Hair follicular keratinocyte (primary cell): ENCODE measurements around the gene ZNF264. TPM values are rescaled to one million over a fixed set of nuclear protein-coding genes. Genes with fewer than 3 reads are reported as not detected.

Experiments used
- total RNA-seq: library from RNA; depleted of rRNA; stranded (reverse); fragments of >200 nt; gene quantifications from 2 replicates; pipeline ENCODE4 v1.2.3, GENCODE V29; 2015

ZNF264 gene
- total RNA-seq, result 21.8 and 28.1 TPM in 2 replicates

DNA sequence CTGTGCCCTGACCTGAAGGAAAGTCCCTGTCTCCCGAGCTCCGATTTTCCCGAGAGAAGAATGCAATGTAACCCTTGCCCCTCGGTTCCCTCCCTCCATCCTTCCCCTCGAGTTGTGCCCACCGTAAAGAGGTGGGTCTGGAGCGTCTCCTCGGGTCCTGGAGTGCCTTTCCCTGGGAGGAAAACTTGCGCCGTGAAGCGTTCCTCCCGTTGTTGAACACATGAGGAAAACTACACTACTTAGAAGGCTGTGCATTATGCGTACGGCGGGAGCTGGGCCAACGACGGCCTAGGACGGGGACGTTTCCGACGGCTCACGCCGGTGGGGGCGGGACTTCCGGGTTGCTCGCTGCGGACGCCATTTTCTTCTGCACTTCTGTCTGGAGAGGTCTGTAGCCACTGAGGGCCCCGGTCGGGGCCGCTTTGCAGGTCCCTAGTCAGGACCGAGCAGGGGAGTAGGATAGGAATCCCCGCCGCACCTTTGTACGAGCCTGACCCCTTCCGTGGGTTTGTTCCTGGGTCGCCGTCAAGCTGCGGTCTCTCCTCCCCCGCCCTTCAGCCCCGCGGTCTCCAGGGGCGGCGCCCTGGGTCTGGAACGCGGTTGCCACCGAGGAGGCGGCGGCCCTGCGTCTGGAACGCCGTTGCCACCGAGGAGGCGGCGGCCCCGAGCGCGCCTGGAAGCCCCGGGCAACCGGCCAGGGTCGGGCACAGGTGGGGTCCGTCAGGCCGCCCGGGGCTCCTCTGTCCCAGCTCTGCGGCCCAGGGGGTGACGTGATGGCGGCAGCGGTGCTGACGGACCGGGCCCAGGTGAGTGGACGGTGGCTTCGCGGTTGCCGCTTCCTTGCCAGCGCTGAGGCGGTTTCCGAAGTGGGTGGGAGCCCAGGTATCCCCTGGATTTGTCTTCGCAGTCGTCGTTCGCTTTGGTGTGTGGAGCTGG, at the start of gene ZNF264:
Gene ZNF264, plus strand, starts transcription at position 360 of the 936 bp plus-strand sequence. Its CDS starts 414 bp downstream, at position 774.

GRCh38 chr19:57167385-57167784, 23.9 kb upstream of the ZNF264 start, which contains the start of gene DUXA:
DUXA (minus strand) TSS chr19:57167485; CDS start chr19:57167443, 42 bp downstream.

DNA sequence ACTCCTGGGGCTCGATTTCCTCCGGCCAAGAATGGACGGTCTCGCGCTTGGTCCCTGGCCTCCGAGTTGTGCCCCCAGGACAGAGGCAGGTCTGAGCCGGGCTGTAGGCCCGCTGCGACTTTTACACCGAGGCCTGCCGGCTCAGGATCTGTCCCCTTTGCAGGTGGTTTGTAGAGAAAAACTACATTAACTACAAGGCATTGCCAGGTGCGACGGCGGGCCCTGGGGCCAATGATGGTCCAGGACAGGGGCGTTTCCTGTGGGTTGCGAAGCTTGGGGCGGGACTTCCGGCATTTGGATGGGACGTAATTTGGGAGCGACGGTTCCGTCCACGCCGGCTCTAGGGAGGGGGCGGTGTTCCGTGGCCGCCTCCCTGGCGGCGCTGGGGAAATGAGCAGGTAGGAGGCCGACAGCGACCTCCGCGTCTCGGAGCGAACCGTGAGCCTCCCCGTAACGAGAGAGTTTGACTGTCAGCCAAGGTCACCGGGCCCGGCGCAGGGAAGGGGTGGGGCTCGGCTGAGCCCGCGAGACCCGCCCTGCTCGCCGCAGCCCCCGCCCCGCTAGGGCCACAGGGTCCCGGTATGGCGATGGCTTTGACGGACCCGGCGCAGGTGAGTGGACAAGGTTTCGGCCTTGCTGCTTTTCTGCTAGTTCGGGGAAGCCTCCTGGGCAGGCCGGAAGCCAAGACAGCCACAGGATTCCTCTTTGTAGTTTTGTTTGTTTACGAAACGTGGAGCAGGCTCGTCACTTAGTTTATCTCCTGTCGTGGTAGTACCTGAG, 49.2 kb downstream of the ZNF264 start, which contains the start of gene ZNF805:
Gene ZNF805, plus strand, starts transcription at position 322 of the 780 bp plus-strand sequence. Its CDS starts 260 bp downstream, at position 582.

Other genes with a start within 250 kb of the ZNF264 start
- gene USP29, start 71.5 kb upstream of the ZNF264 start, total RNA-seq, result not detected in 2 replicates
- gene ZIM3, start 46.3 kb upstream of the ZNF264 start, total RNA-seq, result not detected in 2 replicates
- not detected in 2 replicates for gene DUXA, start 24.0 kb upstream of the ZNF264 start, total RNA-seq
- gene AURKC, start 39.5 kb downstream of the ZNF264 start, total RNA-seq, result 0.57 and 0.62 TPM in 2 replicates
- 3.8 and 6.9 TPM in 2 replicates for gene ZNF805, start 49.1 kb downstream of the ZNF264 start, total RNA-seq
- 15.8 and 29.0 TPM in 2 replicates for gene ZNF460, start 89.0 kb downstream of the ZNF264 start, total RNA-seq
- gene ZNF543, start 129.0 kb downstream of the ZNF264 start, total RNA-seq, result 4.4 and 4.7 TPM in 2 replicates
- gene ZNF304, start 159.8 kb downstream of the ZNF264 start, total RNA-seq, result 5.0 and 5.9 TPM in 2 replicates
- 18.6 and 29.0 TPM in 2 replicates for gene TRAPPC2B, start 172.1 kb downstream of the ZNF264 start, total RNA-seq
- 0.62 and 1.5 TPM in 2 replicates for gene ZNF547, start 172.1 kb downstream of the ZNF264 start, total RNA-seq
- 3.2 and 8.4 TPM in 2 replicates for gene ZNF548, start 198.4 kb downstream of the ZNF264 start, total RNA-seq
- 1.9 and 3.3 TPM in 2 replicates for gene ZNF17, start 219.7 kb downstream of the ZNF264 start, total RNA-seq
- 5.0 and 8.7 TPM in 2 replicates for gene ZNF749, start 243.8 kb downstream of the ZNF264 start, total RNA-seq